HL-60/S4 (cell line): ENCODE results near the gene STK40.

Source experiments
- in situ Hi-C: fragments of 300-500 bp; cut with MboI; formaldehyde crosslinking; loops from 2 replicates; pipeline ENCODE4 v1.14.3; 2022; ENCODE audit warnings: low sequenced_read_pairs

STK40 gene

DNA sequence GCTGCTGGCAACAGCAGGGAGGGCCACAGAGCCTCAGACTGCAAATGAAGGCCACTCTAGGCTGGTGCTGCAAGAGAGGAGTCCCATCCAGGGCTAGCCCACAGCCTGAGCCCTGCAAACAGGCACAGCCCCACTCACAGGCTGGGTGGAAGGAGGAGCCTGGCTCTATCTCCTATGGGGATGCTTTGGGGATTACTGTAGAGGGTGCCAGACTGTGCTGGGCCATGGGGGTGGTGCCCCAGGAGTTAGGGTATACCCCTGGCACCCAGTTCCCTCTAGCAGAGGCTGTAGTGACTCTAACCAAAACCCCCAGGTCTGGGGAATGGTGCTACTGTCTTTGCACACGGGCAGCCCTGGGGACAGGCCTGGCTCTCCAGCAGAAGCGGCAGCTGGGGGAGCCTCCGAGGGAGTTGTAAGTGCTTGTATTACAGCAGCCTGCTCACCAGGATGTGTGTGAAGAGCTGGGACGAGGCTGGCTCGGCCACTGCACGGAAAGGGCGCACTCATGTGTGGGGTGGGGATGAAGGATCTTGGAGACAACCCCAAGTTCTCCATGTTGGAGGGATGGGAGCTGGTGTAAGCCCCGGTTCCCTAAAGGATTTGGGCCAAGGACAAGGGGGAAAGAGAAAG is 38.9 kb downstream of the STK40 start:
- in situ Hi-C loops, result loop anchor here (5.0 kb wide), 1 partner anchor 75 kb away; no protein-coding TSS in a partner anchor

DNA sequence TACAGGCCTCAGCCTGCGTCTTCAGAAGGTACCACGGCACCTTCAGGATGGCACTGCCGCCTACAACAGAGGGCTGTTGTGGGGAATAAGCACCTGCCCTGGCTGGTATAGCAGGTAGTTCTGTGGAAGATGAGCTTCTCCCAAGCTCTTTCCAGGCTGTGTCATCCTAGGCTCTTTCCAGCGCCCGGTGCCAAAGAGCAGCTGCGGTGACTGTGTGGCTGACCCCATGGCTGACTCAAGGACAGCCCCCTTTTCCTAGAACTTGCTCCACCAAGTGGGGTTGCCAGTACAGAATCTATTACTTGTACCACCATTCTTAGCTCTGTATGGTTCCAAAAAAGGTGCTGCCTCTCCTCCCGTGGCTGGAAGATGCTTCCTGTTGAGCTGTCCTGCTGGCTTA is 40.4 kb downstream of the STK40 start:
- in situ Hi-C loops, result loop anchor here (5.0 kb wide), 1 partner anchor 77 kb away; no protein-coding TSS in a partner anchor

DNA sequence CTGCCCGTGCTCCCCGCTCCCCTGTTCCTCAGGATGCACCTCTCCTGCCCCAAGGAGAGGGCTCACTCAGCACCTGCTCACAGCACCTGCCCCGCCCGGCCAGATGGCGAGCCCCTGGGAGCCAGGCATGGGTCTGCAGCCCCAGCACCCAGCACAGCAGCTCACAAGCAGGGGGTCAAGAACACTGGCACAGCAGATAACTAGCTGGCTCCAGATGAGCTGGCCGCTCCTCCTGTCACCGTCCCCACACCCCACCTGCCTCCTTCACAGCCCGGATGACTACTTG is 41.4 kb downstream of the STK40 start:
- in situ Hi-C loops, result no loop called here

DNA sequence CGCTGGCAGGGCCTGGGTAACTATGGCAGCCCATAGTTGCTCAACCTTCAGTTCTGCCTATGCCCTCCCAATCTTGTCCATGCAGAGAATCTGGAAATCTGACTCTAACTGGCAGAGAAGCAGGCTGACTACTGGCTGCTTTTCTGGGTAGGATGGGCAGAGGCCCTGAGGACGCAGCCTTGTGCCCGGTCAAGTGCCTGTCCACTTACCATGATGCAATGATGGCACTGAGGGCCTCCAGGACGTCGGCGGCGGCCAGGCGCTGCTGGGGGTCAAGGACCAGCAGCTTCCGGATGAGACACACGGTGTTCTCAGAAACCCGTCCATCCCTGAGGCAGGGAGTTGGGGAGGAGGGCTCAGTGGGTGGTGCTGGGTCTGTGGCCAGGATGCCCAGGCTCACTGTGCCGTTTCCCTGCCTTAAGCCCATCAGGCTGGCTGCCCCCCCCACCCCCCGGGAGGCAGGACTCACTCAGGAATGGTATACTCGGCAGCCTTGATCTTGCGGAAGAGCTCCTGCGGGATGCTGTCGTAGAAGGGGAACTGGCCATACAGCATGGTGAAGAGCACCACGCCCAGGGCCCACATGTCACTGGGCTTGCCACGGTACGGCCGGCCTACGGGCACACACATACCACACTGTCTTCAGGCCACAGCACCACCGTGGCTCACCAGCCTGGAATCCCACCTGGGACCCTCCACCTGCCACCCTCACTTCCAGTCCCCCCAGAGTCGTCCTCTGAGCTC is 41.9 kb downstream of the STK40 start:
- in situ Hi-C loops, result no loop called here

DNA sequence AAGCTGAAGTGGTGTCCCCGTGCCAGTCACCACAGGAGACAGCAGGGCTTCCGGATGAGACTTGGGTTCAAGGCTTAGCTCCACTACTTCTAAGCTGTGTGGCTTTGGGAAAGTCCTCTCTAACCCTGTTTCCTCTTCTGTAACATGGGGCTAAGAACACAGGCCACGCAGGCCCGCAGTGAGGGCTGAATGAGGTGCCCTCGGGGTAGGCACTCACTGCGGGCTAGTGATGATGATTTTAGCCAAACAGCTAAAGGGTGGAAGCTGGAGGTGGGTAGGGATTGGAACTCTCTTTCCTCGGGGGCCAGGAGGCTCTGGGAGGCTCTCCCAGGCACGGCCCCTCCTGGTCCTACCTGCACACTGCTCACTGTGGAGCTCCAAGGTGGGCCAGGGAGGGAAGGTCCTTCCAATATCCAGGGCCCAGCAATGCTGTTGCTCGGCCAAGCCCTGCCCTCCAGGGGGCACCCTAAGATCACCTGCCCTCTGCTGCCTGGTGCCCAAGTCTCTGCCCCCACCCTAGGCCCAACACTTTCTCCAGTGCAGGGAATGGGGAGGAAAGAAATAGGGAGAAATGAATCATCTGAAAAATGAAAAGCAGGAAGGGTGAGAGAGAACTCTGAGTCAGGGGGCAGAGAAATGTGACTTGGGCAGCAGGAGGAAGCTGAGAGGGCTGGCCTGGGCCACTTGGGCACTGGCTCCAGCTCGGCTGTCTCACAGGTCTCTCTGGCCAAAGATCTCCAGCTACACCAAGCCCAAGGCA is 43.1 kb downstream of the STK40 start:
- in situ Hi-C loops, result no loop called here

DNA sequence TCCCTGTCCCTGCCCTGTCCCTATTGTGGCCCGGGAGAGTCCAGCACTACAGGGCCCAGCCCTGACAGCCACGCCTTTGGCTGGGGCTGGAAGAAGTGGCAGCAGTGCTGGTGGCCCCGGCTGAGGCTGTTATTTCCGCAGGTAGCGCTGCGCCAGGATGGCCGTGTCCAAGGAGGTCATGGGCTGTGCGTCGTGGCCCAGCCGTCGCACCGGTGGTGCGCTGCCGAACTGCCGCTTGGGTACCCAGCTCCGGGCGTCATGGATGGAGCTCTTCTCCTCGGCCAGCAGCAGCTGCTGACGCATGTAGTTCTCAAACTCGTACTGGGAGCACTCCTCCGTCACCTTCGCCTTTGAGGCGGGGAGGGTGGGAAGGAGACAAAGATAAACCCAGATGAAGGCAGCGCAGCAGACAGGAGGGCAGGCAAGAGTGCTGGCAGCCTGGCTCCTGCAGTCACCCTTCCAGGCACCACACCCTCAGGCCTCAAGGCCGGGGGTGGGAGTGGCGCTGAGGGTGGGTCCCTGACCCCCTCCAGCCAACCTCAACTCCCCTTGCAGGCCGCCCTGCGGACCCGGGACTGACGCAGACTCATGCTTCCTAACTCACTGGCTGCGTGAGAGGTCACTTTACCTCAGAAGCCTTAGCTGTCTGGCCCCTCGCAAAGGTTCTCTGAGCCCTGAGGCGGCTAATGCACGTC is 44.0 kb downstream of the STK40 start:
- in situ Hi-C loops, result no loop called here

DNA sequence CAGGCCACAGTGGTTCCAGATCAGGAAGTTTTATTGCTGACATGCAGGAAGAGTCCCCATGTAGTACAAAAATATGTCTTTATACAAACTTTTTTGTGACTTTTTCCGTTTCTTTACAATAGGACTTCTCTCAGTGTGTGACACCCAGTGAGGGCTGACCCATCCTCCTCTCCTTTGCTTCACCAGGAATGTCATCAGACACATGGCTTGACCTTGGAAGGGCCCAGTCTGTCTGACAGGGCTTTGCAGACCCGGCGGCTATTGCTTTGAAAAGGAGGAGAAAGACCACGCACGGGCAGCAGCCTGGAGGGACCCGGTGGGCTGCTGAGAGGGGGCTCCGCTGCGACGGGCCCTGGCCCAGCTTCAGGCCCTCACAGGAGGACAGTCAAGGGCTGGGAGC is 46.1 kb downstream of the STK40 start:
- in situ Hi-C loops, result no loop called here

DNA sequence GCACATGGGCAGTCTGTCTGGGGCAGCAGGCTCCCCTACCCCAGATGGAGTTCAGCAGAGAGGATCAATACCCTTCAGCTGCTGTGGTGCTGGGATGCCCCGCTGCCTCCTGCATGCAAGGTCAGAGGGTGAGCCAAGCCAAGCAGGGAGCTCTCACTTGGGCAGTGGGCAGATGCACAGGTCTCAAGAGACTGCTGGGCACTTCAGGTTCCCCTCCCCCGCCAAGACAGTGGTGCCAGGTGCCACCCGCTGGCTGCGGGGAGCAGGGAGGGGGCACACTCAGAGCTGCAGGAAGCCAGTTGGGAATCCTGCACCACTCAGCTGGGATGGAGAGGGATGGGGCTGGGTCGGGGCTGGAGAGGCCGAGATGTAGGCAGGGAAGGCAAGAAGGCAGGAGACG is 46.5 kb downstream of the STK40 start:
- in situ Hi-C loops, result no loop called here

DNA sequence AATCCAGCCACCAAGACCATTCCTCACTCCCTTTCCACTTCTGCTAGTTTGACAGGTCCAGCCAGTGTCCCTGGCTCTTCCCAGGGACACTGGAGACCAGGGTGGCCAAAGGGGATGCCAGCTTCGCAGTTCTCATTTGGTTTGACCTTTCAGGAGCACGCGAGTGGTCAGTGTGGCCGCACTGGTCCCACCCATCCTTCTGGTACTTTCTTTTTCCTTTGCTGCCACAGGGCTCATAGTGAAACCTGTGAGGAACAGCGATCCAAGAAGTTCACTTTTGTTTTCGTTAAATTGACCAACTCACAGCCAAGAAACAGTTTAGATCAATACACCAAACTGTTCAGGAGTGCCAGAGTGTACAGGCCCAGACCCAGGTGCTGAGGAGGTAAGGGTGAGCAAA is 47.9 kb downstream of the STK40 start:
- in situ Hi-C loops, result no loop called here

DNA sequence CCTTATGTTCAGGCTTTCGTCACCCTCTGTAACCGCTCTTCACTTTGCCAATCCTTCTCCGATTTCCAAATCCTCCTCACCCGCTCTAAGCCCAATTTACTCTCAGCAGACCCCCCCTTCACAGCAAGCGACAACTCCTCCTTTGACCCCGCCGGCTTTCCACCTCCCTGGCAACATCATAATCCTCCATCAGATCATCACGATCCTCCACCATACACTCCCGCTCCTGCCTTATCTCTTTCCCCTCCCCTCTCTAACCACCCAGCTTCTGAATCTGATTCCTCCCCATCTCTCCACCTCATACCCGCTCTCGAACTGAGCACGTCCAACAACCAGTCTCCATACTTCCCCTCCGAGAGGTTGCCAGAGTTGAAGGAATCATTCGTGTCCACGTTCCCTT is 54.8 kb downstream of the STK40 start:
- in situ Hi-C loops, result no loop called here

DNA sequence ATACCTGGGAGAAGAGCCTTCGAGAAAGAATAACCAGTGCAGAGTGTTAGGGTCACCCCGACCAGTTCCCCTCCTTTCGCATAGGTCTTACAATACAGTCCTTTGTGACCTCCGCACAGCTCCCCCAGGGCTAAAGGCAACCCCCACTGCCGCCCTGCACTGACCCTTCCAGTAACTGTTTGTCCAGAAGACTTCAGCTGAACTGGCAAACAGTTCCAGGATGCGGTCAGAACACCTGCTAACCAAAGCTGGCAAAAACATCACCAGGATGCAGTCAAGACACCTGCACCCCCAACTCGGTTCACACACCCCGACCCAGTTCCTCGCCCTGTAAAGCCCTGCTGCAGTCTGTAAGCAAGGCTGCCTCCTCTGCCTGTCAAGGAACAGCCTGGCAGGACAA is 55.9 kb downstream of the STK40 start:
- in situ Hi-C loops, result no loop called here

DNA sequence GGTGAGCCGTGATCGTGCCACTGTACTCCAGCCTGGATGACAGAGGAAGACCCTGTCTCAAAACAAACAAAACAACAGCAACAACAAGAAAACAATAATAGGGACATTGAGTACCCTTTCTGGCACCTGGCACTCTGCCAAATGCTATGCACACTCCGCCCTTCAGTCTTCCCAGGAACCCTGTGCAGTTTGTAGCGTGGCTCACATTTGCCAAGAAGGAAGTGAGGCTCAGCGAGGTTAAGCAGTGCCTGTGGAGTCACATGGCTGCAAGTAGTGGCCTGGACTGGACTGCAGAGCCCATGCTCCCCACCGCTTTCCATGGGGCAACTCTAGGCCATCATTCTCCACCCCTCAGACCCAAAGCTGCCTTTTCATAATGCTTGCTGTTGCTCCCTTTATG is 57.0 kb downstream of the STK40 start:
- in situ Hi-C loops, result no loop called here

DNA sequence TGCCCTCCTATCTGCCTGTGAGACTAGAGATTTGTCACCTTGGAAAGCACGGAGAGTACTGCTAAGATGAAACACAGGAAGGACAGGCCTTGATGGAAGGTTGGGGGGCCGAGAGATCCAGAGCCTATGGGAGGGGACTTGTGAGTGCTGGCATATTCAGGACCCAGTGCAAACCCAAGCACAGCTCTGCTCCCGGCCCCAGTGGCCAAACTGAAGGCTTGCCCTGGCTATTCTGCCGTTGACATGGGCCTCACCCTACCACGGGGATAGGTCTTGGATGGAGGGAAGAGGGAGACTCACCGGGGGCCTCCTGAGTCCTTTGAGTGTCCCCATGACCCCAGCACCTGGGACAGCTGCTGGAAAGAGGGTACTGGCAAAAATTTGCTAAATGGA is 57.6 kb downstream of the STK40 start:
- in situ Hi-C loops, result no loop called here

DNA sequence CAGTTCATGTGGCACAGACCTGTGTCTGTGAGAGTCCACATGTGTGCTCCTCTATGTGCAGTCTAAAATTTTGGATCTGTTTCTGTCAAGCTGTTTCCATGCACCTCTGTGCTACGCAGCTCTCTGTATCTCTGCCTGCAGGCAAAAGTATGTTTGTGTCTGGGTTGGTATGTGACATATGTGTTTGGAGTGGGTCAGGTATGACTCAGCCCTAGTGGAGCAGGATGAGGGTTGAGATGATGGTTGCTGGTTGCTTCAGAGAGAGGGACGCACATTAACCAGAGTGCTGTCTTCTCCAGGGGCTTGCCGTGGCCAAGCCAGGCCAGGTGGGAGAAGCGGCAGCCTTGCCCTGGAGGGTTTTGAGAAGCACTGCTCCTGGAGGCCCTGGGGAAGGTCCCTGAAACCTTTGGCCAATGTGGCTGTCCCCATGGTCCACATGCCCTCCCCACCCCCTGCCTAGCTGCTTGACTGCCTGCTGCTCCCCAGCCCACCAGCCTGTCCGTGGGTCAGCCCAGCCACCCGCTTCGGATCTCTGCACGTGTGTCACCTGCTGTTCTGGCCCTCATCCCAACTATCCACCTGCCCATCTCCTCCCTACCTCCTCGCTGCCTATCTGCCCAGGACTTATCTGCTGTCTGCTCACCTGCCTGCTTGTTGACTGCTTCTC is 58.2 kb downstream of the STK40 start:
- in situ Hi-C loops, result no loop called here

DNA sequence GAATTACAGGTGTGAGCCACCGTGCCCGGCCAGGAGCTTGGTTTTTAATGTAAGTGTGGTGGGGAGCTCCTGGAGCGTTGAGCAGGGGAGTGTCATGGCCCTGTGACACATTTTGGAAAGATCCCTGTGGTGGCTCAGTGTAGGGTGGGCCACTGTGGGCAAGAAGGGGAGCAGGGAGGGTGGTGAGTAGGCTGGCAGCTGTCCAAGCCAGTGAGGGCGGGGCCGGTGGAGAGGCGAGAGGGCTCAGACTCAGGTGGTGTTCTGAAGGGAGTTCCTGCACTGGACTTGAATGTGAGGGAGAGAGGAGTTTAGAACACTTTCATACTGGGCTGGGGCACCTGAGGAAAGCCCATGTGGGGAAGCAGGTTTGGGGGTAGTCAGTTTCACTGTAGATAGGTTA is 59.2 kb downstream of the STK40 start:
- in situ Hi-C loops, result no loop called here

DNA sequence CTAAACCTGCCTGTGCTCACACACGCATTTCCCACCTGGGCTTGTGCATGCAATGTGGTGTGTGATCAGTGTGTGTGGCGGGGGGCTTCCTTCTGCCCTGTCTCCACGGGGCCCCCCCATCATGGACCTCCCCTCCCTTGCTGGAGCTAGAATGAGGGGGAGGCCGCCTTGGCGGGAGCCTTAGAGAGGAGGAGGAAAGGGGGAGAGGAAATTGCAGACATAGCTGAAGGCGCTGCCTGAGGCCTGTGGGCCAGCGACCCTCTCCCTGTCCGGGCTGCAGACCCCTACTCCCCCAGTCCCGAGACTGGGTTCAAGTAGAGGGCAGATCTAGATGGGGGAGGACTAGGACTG is 61.4 kb downstream of the STK40 start:
- in situ Hi-C loops, result no loop called here

DNA sequence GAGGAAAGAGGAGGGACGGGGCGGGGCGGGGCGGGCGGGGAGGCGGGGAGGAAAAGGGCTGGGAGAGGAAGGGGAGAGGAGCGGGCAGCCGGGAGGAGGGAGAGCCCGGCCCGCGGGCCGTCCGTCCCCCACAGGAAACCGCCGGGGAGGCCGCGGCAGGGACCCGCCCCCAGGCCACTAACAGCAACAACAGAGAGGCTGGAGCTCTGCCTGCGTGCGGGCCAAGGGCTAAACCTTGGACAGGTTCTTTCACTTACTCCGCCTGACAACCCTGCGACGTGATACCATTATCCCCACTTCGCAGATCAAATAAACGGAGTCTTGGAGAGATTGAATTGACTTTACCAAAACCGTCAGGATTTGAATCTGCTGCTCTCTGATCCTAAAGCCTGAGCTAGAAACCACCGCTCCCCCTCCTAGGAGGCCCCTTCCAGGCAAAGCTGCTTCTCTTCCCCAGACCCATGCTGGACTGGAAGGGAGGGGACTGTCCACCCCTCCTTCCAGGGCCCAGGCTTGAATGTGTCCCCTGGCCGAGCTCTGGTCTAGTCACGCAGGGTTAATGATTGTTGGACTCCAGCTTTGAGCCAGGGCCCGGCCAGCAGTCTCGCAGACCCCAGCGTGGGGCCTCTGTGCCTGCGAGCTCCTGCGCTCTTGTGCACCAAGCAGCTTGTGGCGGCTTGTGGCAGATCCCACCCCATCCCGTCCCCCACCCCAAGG is 61.9 kb downstream of the STK40 start, which contains the start of gene EVA1B:
Gene EVA1B, minus strand, starts transcription at position 10 of the 717 bp plus-strand sequence. CDS start 608 bp downstream, outside the sequence.
- in situ Hi-C loops, result no loop called here

DNA sequence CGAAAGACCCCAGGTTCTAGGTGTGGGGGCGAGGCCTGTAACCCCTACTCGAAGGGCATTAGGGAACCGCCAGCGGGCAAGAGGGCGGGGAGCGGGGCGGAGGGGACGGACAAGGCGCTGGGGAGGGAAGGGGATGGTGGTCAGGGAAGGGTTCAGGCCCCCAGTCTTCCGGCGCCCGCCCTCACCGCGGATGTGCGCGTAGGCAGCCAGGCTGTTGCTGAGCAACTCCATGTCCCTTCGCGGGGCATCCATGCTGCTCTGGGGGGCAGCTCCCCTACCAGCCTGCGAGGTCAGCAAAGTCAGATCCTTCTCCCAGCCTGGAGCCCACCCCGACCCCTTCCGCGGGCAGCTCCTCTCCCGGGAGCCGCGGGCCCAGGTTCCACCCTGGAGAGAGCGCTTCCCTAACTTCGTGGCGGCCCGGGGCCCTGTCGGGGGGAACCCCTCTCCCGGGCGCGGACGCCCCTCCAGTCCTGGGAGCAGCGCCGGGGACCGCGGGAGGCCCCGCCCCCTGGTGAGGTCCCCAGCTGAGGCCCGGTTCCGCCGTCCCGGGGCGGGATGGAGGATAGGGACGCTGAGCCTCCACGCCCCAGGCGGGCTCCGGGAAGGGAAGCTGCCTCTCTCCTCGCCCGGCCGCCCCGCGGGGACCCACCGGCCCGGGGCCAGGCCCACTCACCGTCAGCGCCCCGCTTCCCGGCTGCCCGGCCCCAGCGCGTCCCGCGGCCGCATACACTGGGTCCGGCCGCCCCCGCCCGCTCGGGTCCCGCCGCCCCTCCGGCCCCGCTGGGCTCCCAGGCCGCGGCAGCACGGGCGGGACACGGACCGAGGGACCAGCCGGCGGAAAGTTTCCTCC is 62.7 kb downstream of the STK40 start:
- in situ Hi-C loops, result no loop called here

DNA sequence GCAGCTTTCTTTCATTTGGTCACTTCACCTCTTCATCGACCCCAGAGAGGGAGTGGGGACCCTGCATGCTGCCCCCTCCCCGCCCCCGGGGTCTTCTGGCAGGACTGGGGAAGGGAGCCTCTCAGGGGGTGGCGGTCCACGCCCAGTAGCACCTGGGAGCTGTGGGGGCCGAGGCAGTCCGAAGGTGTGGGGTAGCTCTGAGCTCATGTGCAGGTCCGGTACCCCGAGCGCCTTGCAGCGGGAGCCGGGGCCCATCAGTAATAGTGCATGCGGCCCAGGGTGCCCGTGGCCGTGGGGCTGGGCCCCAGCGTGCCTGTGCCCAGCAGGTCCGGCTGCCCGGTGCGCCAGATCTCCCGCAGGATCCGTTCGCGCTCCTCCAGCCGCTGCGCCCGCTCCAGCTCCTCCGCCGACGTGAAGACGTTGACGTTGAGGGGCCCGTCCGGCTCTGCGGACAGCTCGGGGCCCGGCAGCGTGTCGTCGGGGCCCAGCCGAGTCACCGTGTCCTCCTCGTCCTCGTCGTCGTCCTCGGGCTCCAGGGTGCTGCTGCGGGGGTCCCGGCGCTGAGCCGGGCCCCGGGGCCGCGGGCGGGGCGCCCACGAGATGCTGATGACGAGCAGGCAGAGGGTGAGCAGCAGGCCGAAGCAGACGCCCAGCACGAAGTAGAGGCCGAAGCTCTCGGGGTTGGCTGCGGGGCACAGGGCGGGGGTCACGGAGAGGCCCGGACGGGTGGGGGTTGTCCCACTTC is 63.5 kb downstream of the STK40 start:
- in situ Hi-C loops, result no loop called here
